Activated naive CD8-positive, alpha-beta T cell treated with anti-CD3 and anti-CD28 coated beads, Interleukin-2, amount 10 ng/mL, durations not matched to agents 7 days and 5 days (primary cell): ENCODE measurements around the gene MEF2D. TPM values are rescaled to one million over a fixed set of nuclear protein-coding genes. Genes with fewer than 3 reads are reported as not detected.

Source experiments
- ATAC-seq: fragments of 150-1000 bp; cut with Tn5 transposase; one replicate; pipeline ENCODE4 v1.10.0; 2021; ENCODE audit warnings: low read depth, moderate library complexity
- POLR2A ChIA-PET: fragments of 350-600 bp; sonication (Branson Sonifier 250); formaldehyde crosslinking; loops from one replicate; lab custom pipeline; 2021; ENCODE audit warnings: antibody characterized with exemption; lab: Charles Lee
- DNase-seq: peaks from one replicate; pipeline ENCODE4 v3.0.0; 2021
- H3K27ac Mint-ChIP-seq: one replicate; pipeline ENCODE4 v1.8.0; 2022; ENCODE audit warnings: mild to moderate bottlenecking, mixed read lengths
- H3K27me3 Mint-ChIP-seq: one replicate; pipeline ENCODE4 v1.8.0; 2022; ENCODE audit warnings: mild to moderate bottlenecking, moderate library complexity, mixed read lengths
- H3K36me3 Mint-ChIP-seq: one replicate; pipeline ENCODE4 v1.8.0; 2021; ENCODE audit warnings: mild to moderate bottlenecking, mixed read lengths
- H3K4me1 Mint-ChIP-seq: one replicate; pipeline ENCODE4 v1.8.0; 2021; ENCODE audit warnings: mixed read lengths
- H3K4me3 Mint-ChIP-seq: one replicate; pipeline ENCODE4 v1.8.0; 2022; ENCODE audit warnings: mild to moderate bottlenecking, moderate library complexity, mixed read lengths
- H3K9me3 Mint-ChIP-seq: one replicate; pipeline ENCODE4 v1.8.0; 2021; ENCODE audit warnings: mixed read lengths
- total RNA-seq, 2 experiments: library from RNA; stranded (reverse); gene quantifications; one replicate each; pipeline ENCODE4 v1.2.3, GENCODE V29; 2021

The MEF2D gene
- total RNA-seq, 2 experiments from 2014 or later: 52.4 to 54.4 TPM

DNA sequence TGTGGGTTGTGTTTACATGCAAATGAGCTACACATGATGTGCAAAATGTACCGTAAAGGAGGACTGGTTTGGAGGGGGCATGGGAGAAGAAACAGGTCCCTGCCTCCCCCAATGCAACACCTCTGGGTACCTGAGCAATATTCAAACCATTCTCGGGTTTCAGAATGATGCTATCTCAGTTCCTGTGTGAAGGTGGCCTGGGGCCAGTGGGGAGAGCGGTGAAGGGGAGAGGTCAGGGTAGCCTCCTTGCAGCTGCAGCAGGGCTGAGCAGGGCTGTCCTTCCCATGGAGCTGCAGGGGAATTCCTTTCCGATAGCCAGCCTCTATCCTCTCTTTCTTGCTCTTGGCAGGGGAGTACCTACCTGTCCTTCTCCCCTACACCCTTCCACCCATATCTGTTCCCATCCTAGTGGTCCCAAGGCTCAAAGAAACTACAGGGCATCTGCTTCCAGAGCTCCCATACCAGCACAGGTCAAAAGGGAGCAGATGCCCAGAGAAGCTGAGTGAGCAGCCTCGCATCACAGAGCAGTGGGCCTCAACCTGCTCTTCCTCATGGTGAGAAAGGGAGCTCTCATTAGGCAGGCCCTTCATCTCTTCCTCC is 11.9 kb downstream of the MEF2D start:
- H3K4me1 Mint-ChIP-seq: peaks cover 69% of the 10 kb centered on the region
- POLR2A ChIA-PET: interaction anchor here (1.1 to 5.8 kb wide), 6 partner anchors 8 to 102 kb away, joined by 4 to 81 read pairs (median 8); partner anchors contain the start of gene MEF2D
- peak overlapping the region; percentile 92 for H3K27ac Mint-ChIP-seq
- DNase-seq (peak; percentile 49), ATAC-seq (peak; percentile 53)
- no peaks in the 10 kb centered on the region for H3K9me3 Mint-ChIP-seq
- H3K4me3 Mint-ChIP-seq: peak overlapping the region; percentile 83
- H3K27me3 Mint-ChIP-seq: no peaks in the 10 kb centered on the region
- H3K36me3 Mint-ChIP-seq: peaks cover 9% of the 10 kb centered on the region

GRCh38 chr1:156487862-156488261 is 12.7 kb downstream of the MEF2D start:
- DNase-seq (no peak), ATAC-seq (peak; percentile 37)
- no peaks in the 10 kb centered on the region for H3K27me3 Mint-ChIP-seq
- no peaks in the 10 kb centered on the region for H3K9me3 Mint-ChIP-seq
- H3K36me3 Mint-ChIP-seq: peaks cover 7% of the 10 kb centered on the region
- H3K4me3 Mint-ChIP-seq: peak overlapping the region; percentile 83
- H3K27ac Mint-ChIP-seq: peak overlapping the region; percentile 92
- H3K4me1 Mint-ChIP-seq: peaks cover 63% of the 10 kb centered on the region
- POLR2A ChIA-PET: interaction anchor here (1.2 to 5.8 kb wide), 4 partner anchors 12 to 37 kb away, joined by 4 to 81 read pairs (median 11); partner anchors contain the start of gene MEF2D

- Mint-ChIP-seq H3K4me1 (peaks cover 55% of the 10 kb centered on the region), H3K9me3 (no peaks in the 10 kb centered on the region), H3K36me3 (peaks cover 8% of the 10 kb centered on the region), H3K4me3 (no peak overlapping the region), H3K27ac (no peak overlapping the region), H3K27me3 (no peaks in the 10 kb centered on the region)
- DNase-seq (no peak), ATAC-seq (no peak)
- POLR2A ChIA-PET: interaction anchor here (1.7 to 7.0 kb wide), 2 partner anchors 15 to 18 kb away, joined by 5 to 62 read pairs; partner anchors contain the start of gene MEF2D
Observed at GRCh38 chr1:156486421-156487344, 13.9 kb downstream of the MEF2D start.

- no peaks in the 10 kb centered on the region for H3K9me3 Mint-ChIP-seq
- no peak for DNase-seq
- peaks cover 54% of the 10 kb centered on the region for H3K4me1 Mint-ChIP-seq
- POLR2A ChIA-PET: interaction anchor here (0.6 to 7.0 kb wide), 4 partner anchors 15 to 211 kb away, joined by 3 to 62 read pairs (median 5); partner anchors contain the start of gene MEF2D
- peaks cover 11% of the 10 kb centered on the region for H3K36me3 Mint-ChIP-seq
- no peak for ATAC-seq
- H3K27ac Mint-ChIP-seq: no peak overlapping the region
- no peak overlapping the region for H3K4me3 Mint-ChIP-seq
- no peaks in the 10 kb centered on the region for H3K27me3 Mint-ChIP-seq
Observed at GRCh38 chr1:156485984-156486383, 14.6 kb downstream of the MEF2D start.

DNA sequence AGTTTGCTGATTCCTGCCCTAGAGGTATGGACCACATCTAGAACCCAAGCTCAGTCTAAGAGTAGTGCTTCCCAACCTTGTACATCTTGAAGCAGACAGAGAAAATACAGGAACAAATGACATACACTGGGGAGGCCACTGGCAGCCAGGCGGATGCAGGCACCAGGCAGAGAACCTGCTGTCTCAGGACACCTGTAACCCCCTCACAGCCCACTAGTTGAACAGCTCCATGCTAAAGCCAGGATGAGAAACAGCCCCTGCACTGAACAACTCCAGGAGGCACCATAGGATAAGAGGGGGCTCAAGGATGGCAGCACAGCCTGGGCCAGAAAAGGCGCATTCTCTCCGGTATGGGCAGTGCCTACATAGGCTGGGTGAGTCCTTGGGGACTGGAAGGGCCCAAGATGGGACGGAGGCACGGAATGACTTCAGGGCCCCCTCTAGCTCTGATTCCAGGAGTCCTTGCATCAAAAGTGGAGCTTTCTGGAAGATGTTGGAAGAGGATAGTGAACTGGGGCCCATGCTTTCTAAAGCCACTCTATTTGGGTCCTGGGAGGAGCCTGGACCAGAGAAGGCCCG is 16.0 kb downstream of the MEF2D start:
- no peak for ATAC-seq
- Mint-ChIP-seq H3K27me3 (no peaks in the 10 kb centered on the region), H3K4me1 (peaks cover 50% of the 10 kb centered on the region), H3K9me3 (no peaks in the 10 kb centered on the region), H3K27ac (peak overlapping the region; percentile 14), H3K36me3 (peaks cover 17% of the 10 kb centered on the region), H3K4me3 (no peak overlapping the region)
- DNase-seq: no peak
- POLR2A ChIA-PET: interaction anchor here (0.6 to 7.0 kb wide), 5 partner anchors 12 to 183 kb away, joined by 3 to 62 read pairs (median 3); partner anchors contain the start of genes GPATCH4 and MEF2D

GRCh38 chr1:156483397-156483796 is 17.2 kb downstream of the MEF2D start:
- DNase-seq: no peak
- no peaks in the 10 kb centered on the region for H3K27me3 Mint-ChIP-seq
- POLR2A ChIA-PET: interaction anchor here (0.8 to 7.0 kb wide), 2 partner anchors 18 to 45 kb away, joined by 3 to 62 read pairs; partner anchors contain the start of gene MEF2D
- H3K9me3 Mint-ChIP-seq: no peaks in the 10 kb centered on the region
- no peak for ATAC-seq
- peaks cover 24% of the 10 kb centered on the region for H3K36me3 Mint-ChIP-seq
- no peak overlapping the region for H3K27ac Mint-ChIP-seq
- H3K4me1 Mint-ChIP-seq: peaks cover 43% of the 10 kb centered on the region
- H3K4me3 Mint-ChIP-seq: no peak overlapping the region

- Mint-ChIP-seq H3K36me3 (peaks cover 24% of the 10 kb centered on the region), H3K27me3 (no peaks in the 10 kb centered on the region), H3K27ac (no peak overlapping the region), H3K4me1 (peaks cover 33% of the 10 kb centered on the region), H3K9me3 (no peaks in the 10 kb centered on the region), H3K4me3 (no peak overlapping the region)
- DNase-seq: no peak
- POLR2A ChIA-PET: interaction anchor here (0.9 to 7.0 kb wide), 3 partner anchors 15 to 99 kb away, joined by 3 to 62 read pairs (median 12); partner anchors contain the start of gene MEF2D
- ATAC-seq: no peak
Observed at GRCh38 chr1:156482276-156482675, 18.3 kb downstream of the MEF2D start.

DNA sequence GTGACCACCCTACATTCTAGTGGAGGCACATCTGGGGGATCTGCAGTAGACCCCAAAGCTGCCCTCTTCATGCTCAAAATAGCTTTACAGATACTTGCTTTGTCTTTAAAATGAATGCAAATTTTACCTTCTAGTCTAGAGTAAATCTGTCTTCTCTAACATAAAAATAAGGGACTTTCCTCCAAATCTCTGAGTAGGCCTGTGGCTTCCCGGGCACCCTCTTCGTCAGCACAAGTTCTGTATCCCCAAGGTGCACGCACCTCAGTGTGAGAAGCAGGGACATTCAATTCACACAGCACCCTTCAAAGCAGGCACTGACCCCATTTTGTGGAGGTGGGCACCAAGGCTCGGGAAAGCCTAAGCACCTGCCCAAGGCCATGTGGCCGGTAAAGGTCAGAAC is 19.0 kb downstream of the MEF2D start:
- Mint-ChIP-seq H3K36me3 (peaks cover 25% of the 10 kb centered on the region), H3K9me3 (no peaks in the 10 kb centered on the region), H3K4me1 (peaks cover 33% of the 10 kb centered on the region), H3K27ac (peak overlapping the region; percentile 37), H3K4me3 (no peak overlapping the region), H3K27me3 (no peaks in the 10 kb centered on the region)
- POLR2A ChIA-PET: interaction anchor here (1.4 to 7.0 kb wide), 8 partner anchors 10 to 101 kb away, joined by 6 to 62 read pairs (median 10); partner anchors contain the start of gene MEF2D
- DNase-seq: no peak
- no peak for ATAC-seq

DNA sequence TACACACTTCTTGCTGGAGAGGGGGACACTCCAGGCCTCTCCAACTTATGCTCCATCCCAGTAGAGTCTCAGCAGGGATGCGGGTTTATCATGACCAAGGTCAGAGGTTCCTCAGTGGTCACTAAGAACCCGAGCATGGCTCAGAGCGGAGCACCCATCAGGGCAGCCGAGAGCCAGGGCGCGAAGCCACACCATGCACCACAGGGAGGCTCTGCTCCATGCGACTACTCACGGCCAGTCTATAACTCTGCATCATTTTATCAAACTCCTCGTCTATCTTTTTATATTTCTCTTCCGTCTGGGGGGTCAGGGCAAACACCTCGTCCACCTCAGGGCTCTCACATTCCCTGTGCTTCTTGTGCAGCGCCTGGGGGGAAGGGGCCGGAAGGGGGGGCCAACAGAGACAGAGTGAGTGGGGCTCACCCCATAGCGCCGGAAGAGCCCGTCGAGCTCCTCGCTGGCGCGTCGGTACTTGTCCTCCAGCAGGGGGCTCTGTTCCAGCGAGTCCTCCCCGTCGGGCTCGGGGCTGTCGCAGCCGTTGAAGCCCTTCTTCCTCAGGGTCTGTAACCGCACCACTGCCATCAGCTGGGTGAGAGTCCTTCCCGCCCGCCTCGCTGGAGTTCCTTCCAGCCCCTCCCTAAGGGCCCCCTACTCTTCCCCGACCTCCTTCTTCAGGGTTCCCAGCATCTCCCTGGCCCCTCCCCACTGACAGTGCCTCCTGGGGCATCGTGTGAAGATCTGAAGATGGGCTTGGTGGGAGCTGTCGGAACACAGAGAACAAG is 20.0 kb downstream of the MEF2D start:
- no peaks in the 10 kb centered on the region for H3K27me3 Mint-ChIP-seq
- peaks cover 23% of the 10 kb centered on the region for H3K36me3 Mint-ChIP-seq
- peak overlapping the region; percentile 82 for H3K27ac Mint-ChIP-seq
- H3K4me1 Mint-ChIP-seq: peaks cover 31% of the 10 kb centered on the region
- peak; percentile 93 for ATAC-seq
- POLR2A ChIA-PET: interaction anchor here (0.6 to 7.0 kb wide), 12 partner anchors 9 to 249 kb away, joined by 3 to 62 read pairs (median 9); partner anchors contain the start of genes MEF2D and NAXE
- peak overlapping the region; percentile 21 for H3K4me3 Mint-ChIP-seq
- DNase-seq: peak; percentile 79
- no peaks in the 10 kb centered on the region for H3K9me3 Mint-ChIP-seq

DNA sequence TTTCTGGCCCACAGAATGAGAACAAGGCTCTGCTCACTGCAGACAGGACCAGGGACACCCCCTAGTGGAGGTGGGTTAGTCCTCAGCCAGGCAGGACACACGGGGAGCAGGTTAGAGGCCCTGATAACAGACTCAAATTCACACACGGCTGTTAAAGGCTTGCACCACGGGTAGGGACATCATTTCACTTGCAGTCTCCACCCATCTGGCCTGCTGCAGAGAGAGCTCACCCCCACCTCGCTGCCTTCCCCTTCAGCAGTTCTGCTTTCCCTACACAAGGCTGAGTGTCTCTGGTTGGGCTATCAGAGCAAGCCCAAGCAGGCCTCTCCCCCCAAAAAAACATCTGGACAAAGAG is 20.6 kb downstream of the MEF2D start:
- Mint-ChIP-seq H3K27ac (peak overlapping the region; percentile 82), H3K4me1 (peaks cover 31% of the 10 kb centered on the region), H3K27me3 (no peaks in the 10 kb centered on the region), H3K4me3 (no peak overlapping the region), H3K36me3 (peaks cover 23% of the 10 kb centered on the region), H3K9me3 (no peaks in the 10 kb centered on the region)
- ATAC-seq (no peak), DNase-seq (no peak)
- POLR2A ChIA-PET: interaction anchor here (0.6 to 7.0 kb wide), 12 partner anchors 9 to 249 kb away, joined by 3 to 62 read pairs (median 9); partner anchors contain the start of genes MEF2D and NAXE

GRCh38 chr1:156479093-156480015 is 21.2 kb downstream of the MEF2D start:
- no peaks in the 10 kb centered on the region for H3K9me3 Mint-ChIP-seq
- ATAC-seq: no peak
- H3K27me3 Mint-ChIP-seq: no peaks in the 10 kb centered on the region
- peak overlapping the region; percentile 56 for H3K27ac Mint-ChIP-seq
- H3K4me3 Mint-ChIP-seq: no peak overlapping the region
- H3K4me1 Mint-ChIP-seq: peaks cover 29% of the 10 kb centered on the region
- H3K36me3 Mint-ChIP-seq: peaks cover 25% of the 10 kb centered on the region
- DNase-seq: no peak
- POLR2A ChIA-PET: no interaction called here
